GM12891 (cell line): ENCODE measurements around the gene SPATA18.

Source experiments
- PAX5 ChIP-seq: IDR thresholded peaks from 2 replicates; pipeline ENCODE4 v1.6.1; 2011; ENCODE audit warnings: low read length, moderate library complexity, mild to moderate bottlenecking; ENCODE audit not compliant: insufficient read depth, severe bottlenecking
- POLR2A ChIP-seq: IDR thresholded peaks from 2 replicates; pipeline ENCODE4 v1.6.1; 2011; ENCODE audit warnings: low read depth, low read length, control low read depth
- POLR2AphosphoS5 ChIP-seq: IDR thresholded peaks from 2 replicates; pipeline ENCODE4 v1.6.1; 2011; ENCODE audit warnings: low read depth, low read length, control low read depth
- POU2F2 ChIP-seq: IDR thresholded peaks from 2 replicates; pipeline ENCODE4 v1.6.1; 2011; ENCODE audit warnings: low read depth, mild to moderate bottlenecking, control low read depth, low read length, moderate library complexity
- SPI1 ChIP-seq: IDR thresholded peaks from 2 replicates; pipeline ENCODE4 v1.6.1; 2011; ENCODE audit warnings: low read depth, low read length, control low read depth
- TAF1 ChIP-seq: IDR thresholded peaks from 2 replicates; pipeline ENCODE4 v1.6.1; 2011; ENCODE audit warnings: low read depth, low read length, control low read depth

GRCh38 chr4:52045028-52045427, 6.1 kb upstream of the SPATA18 start:
- TF ChIP-seq POU2F2 (no peak), POLR2A (no peak), POLR2AphosphoS5 (no peak), TAF1 (no peak), PAX5 (no peak), SPI1 (no peak)
